WTC11 (cell line): ENCODE results near the gene LIMA1. TPM values are rescaled to one million over a fixed set of nuclear protein-coding genes. Genes with fewer than 3 reads are reported as not detected.

ENCODE experiments used
- ATAC-seq: fragments of 200-7000 bp; cut with Tn5 transposase; 2 replicates; pipeline ENCODE4 v1.10.0; 2021; ENCODE audit warnings: mild to moderate bottlenecking, moderate library complexity
- CTCF ChIA-PET: fragments of 300-600 bp; sonication (Branson Sonifier 250); formaldehyde crosslinking; loops from one replicate; lab custom pipeline; 2021; ENCODE audit warnings: antibody characterized with exemption; lab: Charles Lee
- POLR2A ChIA-PET: fragments of 350-600 bp; sonication (Branson Sonifier 250); formaldehyde crosslinking; loops from one replicate; lab custom pipeline; 2021; ENCODE audit warnings: antibody characterized with exemption; lab: Charles Lee
- DNase-seq: peaks from one replicate; pipeline ENCODE4 v3.0.0; 2021; ENCODE audit warnings: low spot score
- H3K27ac Mint-ChIP-seq: 2 replicates; pipeline ENCODE4 v1.8.0; 2021; ENCODE audit warnings: mixed read lengths
- H3K27me3 Mint-ChIP-seq: 2 replicates; pipeline ENCODE4 v1.8.0; 2021; ENCODE audit warnings: low read depth, mild to moderate bottlenecking, moderate library complexity, mixed read lengths
- H3K36me3 Mint-ChIP-seq: 2 replicates; pipeline ENCODE4 v1.8.0; 2021; ENCODE audit warnings: mixed read lengths
- H3K4me1 Mint-ChIP-seq: 2 replicates; pipeline ENCODE4 v1.8.0; 2022; ENCODE audit warnings: mixed read lengths
- H3K4me3 Mint-ChIP-seq: 2 replicates; pipeline ENCODE4 v1.8.0; 2021; ENCODE audit warnings: mild to moderate bottlenecking, moderate library complexity, mixed read lengths
- H3K9me3 Mint-ChIP-seq: 2 replicates; pipeline ENCODE4 v1.8.0; 2021; ENCODE audit warnings: mixed read lengths
- AFF4 ChIP-seq: sonication (generic); formaldehyde crosslinking; IDR thresholded peaks from 2 replicates; pipeline ENCODE4 v1.8.1; 2023; ENCODE audit warnings: mild to moderate bottlenecking, missing genetic modification reagents, borderline replicate concordance
- ATF1 ChIP-seq: sonication (generic); formaldehyde crosslinking; IDR thresholded peaks from 2 replicates; pipeline ENCODE4 v1.8.1; 2023; ENCODE audit warnings: mild to moderate bottlenecking, moderate library complexity, missing genetic modification reagents
- ATF3 ChIP-seq: sonication (generic); formaldehyde crosslinking; conservative IDR thresholded peaks from 2 replicates; pipeline ENCODE4 v1.8.1; 2022; ENCODE audit warnings: mild to moderate bottlenecking, missing genetic modification reagents
- ATF6 ChIP-seq: sonication (generic); formaldehyde crosslinking; IDR thresholded peaks from 2 replicates; pipeline ENCODE4 v1.8.1; 2023; ENCODE audit warnings: mild to moderate bottlenecking, missing genetic modification reagents
- CREB1 ChIP-seq: sonication (generic); formaldehyde crosslinking; IDR thresholded peaks from 2 replicates; pipeline ENCODE4 v1.8.0; 2023; ENCODE audit warnings: mild to moderate bottlenecking, missing genetic modification reagents
- ERG ChIP-seq: fragments of 250-450 bp; sonication (Bioruptor Pico); IDR thresholded peaks from 2 replicates; pipeline ENCODE4 v1.8.0; 2021; ENCODE audit warnings: mild to moderate bottlenecking
- ETV6 ChIP-seq: sonication (generic); formaldehyde crosslinking; IDR thresholded peaks from 2 replicates; pipeline ENCODE4 v1.8.1; 2022; ENCODE audit warnings: mild to moderate bottlenecking, missing genetic modification reagents
- MLX ChIP-seq: sonication (generic); formaldehyde crosslinking; IDR thresholded peaks from 2 replicates; pipeline ENCODE4 v1.8.1; 2023; ENCODE audit warnings: mild to moderate bottlenecking, missing genetic modification reagents, moderate library complexity
- NFE2L1 ChIP-seq: sonication (generic); formaldehyde crosslinking; IDR thresholded peaks from 2 replicates; pipeline ENCODE4 v1.8.1; 2023; ENCODE audit warnings: missing genetic modification reagents
- NR1H2 ChIP-seq: sonication (generic); formaldehyde crosslinking; IDR thresholded peaks from 2 replicates; pipeline ENCODE4 v1.9.0; 2021; ENCODE audit warnings: mild to moderate bottlenecking, moderate library complexity, missing genetic modification reagents
- SMAD4 ChIP-seq: sonication (generic); formaldehyde crosslinking; IDR thresholded peaks from 2 replicates; pipeline ENCODE4 v1.8.0; 2022; ENCODE audit warnings: mild to moderate bottlenecking, missing genetic modification reagents
- SP1 ChIP-seq: sonication (generic); formaldehyde crosslinking; conservative IDR thresholded peaks from 2 replicates; pipeline ENCODE4 v1.8.1; 2022; ENCODE audit warnings: missing genetic modification reagents
- TEAD1 ChIP-seq: sonication (generic); formaldehyde crosslinking; IDR thresholded peaks from 2 replicates; pipeline ENCODE4 v1.8.0; 2022; ENCODE audit warnings: mild to moderate bottlenecking, missing genetic modification reagents
- USF1 ChIP-seq: sonication (generic); formaldehyde crosslinking; IDR thresholded peaks from 2 replicates; pipeline ENCODE4 v1.8.0; 2022; ENCODE audit warnings: mild to moderate bottlenecking, missing genetic modification reagents
- ZMAT4 ChIP-seq: fragments of 250-450 bp; sonication (Bioruptor Pico); IDR thresholded peaks from 2 replicates; pipeline ENCODE4 v1.9.0; 2021; ENCODE audit warnings: mild to moderate bottlenecking
- ZNF219 ChIP-seq: sonication (generic); formaldehyde crosslinking; IDR thresholded peaks from 2 replicates; pipeline ENCODE4 v1.8.0; 2023; ENCODE audit warnings: missing genetic modification reagents, mild to moderate bottlenecking, borderline replicate concordance
- ZNF263 ChIP-seq: sonication (generic); formaldehyde crosslinking; IDR thresholded peaks from 2 replicates; pipeline ENCODE4 v1.8.1; 2022; ENCODE audit warnings: low read depth, mild to moderate bottlenecking, moderate library complexity, missing genetic modification reagents
- ZNF281 ChIP-seq: sonication (generic); formaldehyde crosslinking; IDR thresholded peaks from 2 replicates; pipeline ENCODE4 v1.8.0; 2023; ENCODE audit warnings: mild to moderate bottlenecking, missing genetic modification reagents
- ZNF423 ChIP-seq: fragments of 250-450 bp; sonication (Bioruptor Pico); IDR thresholded peaks from 2 replicates; pipeline ENCODE4 v2.1.2; 2022; ENCODE audit warnings: mild to moderate bottlenecking, moderate library complexity
- total RNA-seq: library from RNA; stranded (reverse); gene quantifications from 3 replicates; pipeline ENCODE4 v1.2.3, GENCODE V29; 2021

Gene LIMA1
- total RNA-seq, 1 experiment from 2014 or later = 41.2 TPM

GRCh38 chr12:50222275-50222783, 61.0 kb downstream of the LIMA1 start:
- no peaks in the 10 kb centered on the region for H3K27me3 Mint-ChIP-seq
- TF ChIP-seq SP1 (0 out of 2 replicates have a peak, but pooled peaks have one; percentile 24), ATF1 (CRISPR knock-in tag) (no peak), TEAD1 (CRISPR knock-in tag) (no peak)
- ATAC-seq (peak; percentile 93), DNase-seq (peak; percentile 31)
- ChIA-PET POLR2A (interaction anchor here (0.5 to 1.2 kb wide), 10 partner anchors 10 to 326 kb away, joined by 3 to 6 read pairs (median 3); partner anchors contain the start of genes CERS5, LIMA1 and RACGAP1), CTCF (interaction anchor here (0.7 to 3.8 kb wide), 10 partner anchors 20 to 255 kb away, joined by 3 to 23 read pairs (median 5); partner anchors contain the start of genes COX14, LIMA1 and SMARCD1)
- H3K4me1 Mint-ChIP-seq = peaks cover 20% of the 10 kb centered on the region
- H3K9me3 Mint-ChIP-seq = no peaks in the 10 kb centered on the region
- H3K36me3 Mint-ChIP-seq = 0 out of 2 replicates have a peak, but pooled peaks cover 7% of the 10 kb centered on the region
- H3K27ac Mint-ChIP-seq = no peak overlapping the region
- H3K4me3 Mint-ChIP-seq = no peak overlapping the region

- peak; percentile 13; the same call in 1 of the 2 replicates for ATAC-seq
- Mint-ChIP-seq H3K9me3 (no peaks in the 10 kb centered on the region), H3K27ac (no peak overlapping the region), H3K27me3 (no peaks in the 10 kb centered on the region), H3K36me3 (0 out of 2 replicates have a peak, but pooled peaks cover 7% of the 10 kb centered on the region), H3K4me3 (no peak overlapping the region), H3K4me1 (peaks cover 20% of the 10 kb centered on the region)
- no peak for DNase-seq
- CTCF ChIA-PET = interaction anchor here (0.6 to 3.8 kb wide), 11 partner anchors 11 to 254 kb away, joined by 3 to 23 read pairs (median 5); partner anchors contain the start of genes COX14 and LIMA1
- TF ChIP-seq NFE2L1 (CRISPR knock-in tag) (no peak), ATF3 (CRISPR knock-in tag) (no peak), ETV6 (CRISPR knock-in tag) (no peak), ZNF281 (CRISPR knock-in tag) (no peak), ERG (CRISPR knock-in tag) (no peak), ZNF263 (CRISPR knock-in tag) (no peak), MLX (CRISPR knock-in tag) (no peak), ZNF219 (CRISPR knock-in tag) (no peak), USF1 (CRISPR knock-in tag) (no peak), AFF4 (CRISPR knock-in tag) (no peak), TEAD1 (CRISPR knock-in tag) (no peak), ATF6 (CRISPR knock-in tag) (no peak), CREB1 (no peak), NR1H2 (CRISPR knock-in tag) (no peak), ZMAT4 (CRISPR knock-in tag) (no peak), SMAD4 (CRISPR knock-in tag) (no peak), ZNF423 (CRISPR knock-in tag) (no peak)
- POLR2A ChIA-PET = interaction anchor here (0.5 to 1.2 kb wide), 4 partner anchors 54 to 196 kb away, joined by 3 to 10 read pairs (median 4); partner anchors contain the start of genes CERS5, LIMA1 and RACGAP1
Measured at GRCh38 chr12:50221228-50222008, 61.9 kb downstream of the LIMA1 start.
